Sigmoid colon (tissue), 4 donors: Measurements from ENCODE around the gene CD58.

Experiments used
- POLR2AphosphoS5 ChIP-seq, 4 donors: sonication (generic); formaldehyde crosslinking; IDR thresholded peaks; one replicate each; pipeline ENCODE4 v1.6.1; 2017; ENCODE audit warnings: antibody characterized with exemption in 4 of 4
- TF ChIP-seq, protein P1 (sequence below), 4 experiments: fragments of 450-650 bp in 3 of 4; fragments of 200-600 bp in 1 of 4; IDR thresholded peaks; one replicate each; pipeline ENCODE4 v1.5.1; 2016 to 2019; ENCODE audit warnings: antibody characterized with exemption in 4 of 4, mild to moderate bottlenecking in 3 of 4, moderate library complexity in 2 of 4

DNA sequence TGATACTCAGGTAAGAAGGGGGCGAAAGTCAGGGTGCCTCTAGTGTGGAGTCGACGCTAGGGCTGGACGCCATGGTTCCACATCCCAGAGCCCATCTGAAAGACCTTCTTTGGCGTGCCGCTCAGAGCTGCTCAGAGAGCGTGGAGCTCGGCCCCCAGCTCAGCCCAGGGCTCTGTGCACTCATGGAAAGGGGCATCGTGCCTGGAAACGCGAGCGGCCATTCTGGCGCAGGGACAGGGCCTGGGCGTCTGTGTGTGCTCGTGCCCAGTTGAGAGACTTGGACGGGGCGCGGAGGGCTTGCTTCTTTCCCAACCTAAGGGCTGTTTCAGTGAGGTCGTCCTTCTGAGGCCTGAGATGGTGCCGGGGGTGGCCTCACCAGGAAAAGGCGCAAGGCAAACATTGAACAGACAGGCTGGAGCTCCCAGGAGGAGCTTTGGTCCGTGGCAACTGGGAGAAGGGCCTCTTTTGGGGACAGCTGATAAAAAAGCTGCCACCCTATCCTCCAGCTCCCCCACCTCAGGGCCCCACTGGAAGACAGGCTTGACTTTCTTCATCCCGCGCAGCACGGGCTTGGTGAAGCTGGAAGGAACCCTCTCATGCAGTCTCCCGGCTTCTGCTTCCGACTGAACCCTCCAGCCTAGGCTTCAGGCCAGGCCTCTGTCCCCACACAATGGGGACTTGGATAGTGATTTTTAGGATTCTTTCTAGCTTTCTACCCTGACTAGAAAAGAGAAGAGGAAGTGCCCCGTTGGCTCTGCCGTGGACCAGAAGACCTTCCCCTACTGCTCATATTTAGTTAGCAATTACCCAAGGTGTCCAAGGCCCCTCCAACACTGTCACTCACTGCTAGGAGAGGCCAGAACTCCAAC, 77.1 kb downstream of the CD58 start:
- TF ChIP-seq POLR2AphosphoS5 (IDR thresholded peaks at IDR 0.05) = no peak
- TF ChIP-seq, protein P1, sequence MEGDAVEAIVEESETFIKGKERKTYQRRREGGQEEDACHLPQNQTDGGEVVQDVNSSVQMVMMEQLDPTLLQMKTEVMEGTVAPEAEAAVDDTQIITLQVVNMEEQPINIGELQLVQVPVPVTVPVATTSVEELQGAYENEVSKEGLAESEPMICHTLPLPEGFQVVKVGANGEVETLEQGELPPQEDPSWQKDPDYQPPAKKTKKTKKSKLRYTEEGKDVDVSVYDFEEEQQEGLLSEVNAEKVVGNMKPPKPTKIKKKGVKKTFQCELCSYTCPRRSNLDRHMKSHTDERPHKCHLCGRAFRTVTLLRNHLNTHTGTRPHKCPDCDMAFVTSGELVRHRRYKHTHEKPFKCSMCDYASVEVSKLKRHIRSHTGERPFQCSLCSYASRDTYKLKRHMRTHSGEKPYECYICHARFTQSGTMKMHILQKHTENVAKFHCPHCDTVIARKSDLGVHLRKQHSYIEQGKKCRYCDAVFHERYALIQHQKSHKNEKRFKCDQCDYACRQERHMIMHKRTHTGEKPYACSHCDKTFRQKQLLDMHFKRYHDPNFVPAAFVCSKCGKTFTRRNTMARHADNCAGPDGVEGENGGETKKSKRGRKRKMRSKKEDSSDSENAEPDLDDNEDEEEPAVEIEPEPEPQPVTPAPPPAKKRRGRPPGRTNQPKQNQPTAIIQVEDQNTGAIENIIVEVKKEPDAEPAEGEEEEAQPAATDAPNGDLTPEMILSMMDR (IDR thresholded peaks at IDR 0.05) = no peak
